T-helper 1 cell treated with Interleukin-12 subunit alpha and Interleukin-12 subunit beta and Interleukin-4 antibody, amounts not matched to agents 30 ng/mL and 1 ng/mL, for 36 hours (primary cell): Measurements from ENCODE around the gene NHLRC1. TPM values are rescaled to one million over a fixed set of nuclear protein-coding genes. Genes with fewer than 3 reads are reported as not detected.

ENCODE experiments used
- intact Hi-C: fragments of 100-400 bp; cut with micrococcal nuclease; formaldehyde crosslinking; loops from one replicate; pipeline ENCODE4 v1.15.1; 2024
- total RNA-seq: library from RNA; stranded (reverse); gene quantifications from 2 replicates; pipeline ENCODE4 v1.2.3, GENCODE V29; 2022

NHLRC1 gene
- total RNA-seq, 1 donor from 2014 or later = 0.27 TPM

DNA sequence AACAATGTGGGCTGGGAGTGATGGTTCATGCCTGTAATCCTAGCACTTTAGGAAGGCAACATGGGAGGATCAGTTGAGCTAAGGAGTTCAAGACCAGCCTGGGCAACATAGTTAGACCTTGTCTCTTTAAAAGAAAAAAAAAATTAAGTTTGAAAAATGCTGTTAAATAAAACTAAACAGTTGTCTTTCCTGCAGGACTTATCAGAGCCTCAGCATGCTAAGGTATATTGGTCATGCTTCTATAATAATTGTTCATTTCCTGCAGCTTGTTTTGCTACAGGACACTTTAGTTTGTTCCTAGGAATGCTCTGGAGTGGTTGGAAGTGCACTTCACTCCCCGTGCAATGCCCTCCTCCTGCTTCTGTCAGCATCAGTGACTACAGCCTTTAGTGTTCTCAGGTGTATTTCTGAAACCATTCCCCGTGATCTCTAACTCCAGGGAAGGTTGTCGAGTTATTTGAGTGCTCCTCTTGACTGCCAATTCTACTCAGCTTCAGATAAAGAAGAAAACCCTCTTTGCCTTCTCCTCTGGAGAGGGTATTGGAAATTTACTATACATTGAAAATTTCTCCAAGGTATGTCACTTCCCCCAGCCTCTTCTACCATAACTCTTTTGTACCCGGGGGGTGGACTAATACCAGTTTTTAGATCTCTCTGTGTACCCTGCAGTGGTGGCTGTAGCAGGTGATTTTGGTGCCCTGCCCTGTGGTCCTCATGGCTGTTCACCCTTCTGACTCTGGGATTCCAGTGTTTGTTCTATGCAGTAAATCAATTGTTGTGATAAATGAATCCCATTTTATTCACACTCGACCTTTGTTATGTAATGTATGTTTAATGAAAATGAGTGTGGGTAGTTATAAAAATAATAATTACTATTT is 33.8 kb downstream of the NHLRC1 start:
- intact Hi-C loops = no loop called here

DNA sequence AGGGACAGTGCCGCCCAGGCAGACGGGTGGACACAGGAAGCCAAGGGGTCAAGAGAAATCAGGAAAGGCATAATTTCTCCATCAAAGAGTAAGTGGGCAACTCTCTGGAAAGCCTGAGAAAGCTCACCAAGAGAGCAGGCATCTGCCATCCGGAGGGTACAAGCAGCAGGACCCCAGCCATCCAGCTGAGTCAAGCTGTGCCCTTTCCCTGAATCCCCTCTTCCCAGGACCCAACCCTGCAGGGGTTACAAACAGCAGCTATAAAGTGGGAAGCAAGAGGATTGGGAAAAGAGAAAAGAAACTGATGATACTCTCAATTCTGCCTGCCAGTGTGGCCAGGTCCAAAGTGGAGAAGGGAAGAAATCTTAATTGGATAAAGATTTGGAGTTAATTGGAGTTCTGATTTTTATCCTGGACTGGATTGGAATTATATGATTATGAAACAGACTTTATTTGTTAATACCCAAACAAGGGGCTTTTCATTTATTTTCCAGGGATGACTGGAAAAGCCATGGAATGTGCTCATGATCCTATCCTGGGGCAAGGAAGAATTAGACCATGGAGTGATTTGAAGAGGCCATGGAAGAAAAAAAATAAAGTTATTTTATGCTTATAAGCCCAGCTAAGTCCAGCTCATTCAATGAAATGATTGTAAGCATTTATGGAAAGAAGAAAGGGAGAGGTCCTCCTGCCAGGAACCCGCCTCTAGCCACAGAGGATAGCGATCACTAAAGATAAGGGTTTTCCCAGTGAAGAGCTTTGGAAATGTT is 34.9 kb downstream of the NHLRC1 start:
- intact Hi-C loops = no loop called here

DNA sequence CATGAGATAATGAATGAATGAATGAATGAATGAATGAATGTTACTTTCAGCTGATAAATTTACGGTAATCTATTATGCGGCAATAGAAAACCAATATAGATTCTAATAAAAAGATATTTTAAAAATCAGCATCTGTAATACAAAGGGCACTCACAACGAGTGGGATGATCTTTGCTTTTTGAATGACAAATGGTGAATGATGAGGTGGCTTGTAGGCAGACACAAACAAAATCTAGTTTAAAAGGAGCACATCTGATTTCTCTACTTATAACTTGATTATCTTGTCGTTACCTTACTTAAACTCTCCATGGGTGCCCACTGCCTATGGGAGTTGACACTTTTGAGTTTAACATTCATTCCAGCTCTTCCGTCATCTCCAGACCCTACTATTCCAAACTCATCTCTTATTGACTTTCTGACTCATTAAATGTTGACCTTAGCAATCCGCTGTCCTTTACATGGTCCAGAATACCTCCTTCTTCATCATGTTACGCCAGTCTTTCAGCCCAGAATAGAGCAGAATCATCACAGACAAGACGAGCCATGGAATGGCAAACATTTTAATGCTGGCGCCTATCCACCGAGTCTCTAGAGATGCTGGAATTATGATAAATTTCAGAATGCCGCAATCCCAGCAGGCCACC is 41.3 kb downstream of the NHLRC1 start:
- intact Hi-C loops = no loop called here

DNA sequence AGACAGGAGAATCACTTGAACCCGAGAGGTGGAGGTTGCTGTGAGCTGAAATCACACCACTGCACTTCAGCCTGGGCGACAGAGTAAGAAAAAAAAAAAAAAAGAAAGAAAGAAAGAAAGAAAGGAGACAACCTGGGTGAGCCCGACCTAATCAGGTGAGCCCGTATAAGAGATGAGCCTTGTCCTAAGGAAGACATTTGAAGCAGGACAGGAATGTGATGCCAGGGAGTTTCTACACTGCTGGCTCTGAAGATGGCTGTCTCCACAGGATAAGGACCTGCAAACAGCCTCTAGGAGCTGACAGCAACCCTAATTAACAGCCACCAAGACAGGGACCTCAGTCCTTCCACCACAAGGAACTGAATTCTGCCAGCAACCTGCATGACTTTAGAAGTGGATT is 41.9 kb downstream of the NHLRC1 start:
- intact Hi-C loops = no loop called here

DNA sequence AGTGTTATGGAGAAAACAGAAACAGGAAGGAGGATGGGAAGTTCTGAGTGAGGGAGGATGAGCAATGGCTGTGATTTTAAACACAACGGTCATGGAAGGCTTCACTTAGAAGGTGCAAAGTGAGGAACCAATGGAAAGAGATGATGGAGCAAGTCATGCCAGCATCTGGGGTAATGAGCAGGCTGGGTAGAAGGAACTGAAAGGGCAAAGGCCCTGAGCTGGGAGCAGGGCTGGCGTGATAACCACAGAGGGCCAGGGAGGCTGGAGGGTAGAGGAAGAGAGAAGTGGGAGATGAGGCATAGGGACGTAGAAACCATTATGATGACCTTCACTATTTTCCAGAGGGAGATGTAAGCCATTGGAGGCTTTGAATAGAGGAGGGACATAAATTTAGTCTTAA is 43.6 kb downstream of the NHLRC1 start:
- intact Hi-C loops = no loop called here

DNA sequence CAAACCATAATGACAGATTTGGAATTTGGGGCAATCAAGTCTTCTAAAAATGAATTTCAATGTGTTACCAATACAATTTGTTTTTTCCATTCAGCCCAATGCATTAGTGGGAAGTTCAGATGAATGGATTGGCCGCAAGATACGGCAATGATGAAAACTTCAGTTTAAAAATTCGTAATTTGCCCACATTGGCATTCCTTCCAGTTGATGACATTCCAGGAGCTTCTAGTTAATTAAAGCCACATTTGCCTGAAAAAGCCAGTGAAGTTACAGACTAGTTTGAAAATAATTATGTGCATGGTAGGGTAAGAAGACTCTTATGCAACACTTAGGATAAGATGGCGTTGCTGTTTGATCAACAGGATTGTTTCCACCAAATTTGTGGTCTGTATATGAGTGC is 46.2 kb downstream of the NHLRC1 start:
- intact Hi-C loops = no loop called here

DNA sequence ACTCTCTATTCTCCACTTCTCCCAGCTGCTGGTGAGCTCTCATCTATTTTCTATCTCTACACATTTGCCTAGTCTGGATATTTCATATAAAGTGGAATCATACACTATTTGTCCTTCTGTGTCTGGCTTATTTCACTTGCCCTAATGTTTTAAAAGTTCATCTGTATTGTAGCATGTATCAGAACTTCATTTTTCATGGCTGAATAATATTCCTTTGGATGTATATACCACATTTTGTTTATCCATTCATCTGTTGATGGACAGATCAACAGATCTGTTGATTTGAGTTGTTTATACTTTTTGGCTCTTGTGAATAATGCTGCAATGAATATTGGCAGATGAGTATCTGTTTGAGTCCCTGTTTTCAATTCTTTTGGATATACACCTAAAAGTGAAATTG is 49.6 kb downstream of the NHLRC1 start:
- intact Hi-C loops = no loop called here

DNA sequence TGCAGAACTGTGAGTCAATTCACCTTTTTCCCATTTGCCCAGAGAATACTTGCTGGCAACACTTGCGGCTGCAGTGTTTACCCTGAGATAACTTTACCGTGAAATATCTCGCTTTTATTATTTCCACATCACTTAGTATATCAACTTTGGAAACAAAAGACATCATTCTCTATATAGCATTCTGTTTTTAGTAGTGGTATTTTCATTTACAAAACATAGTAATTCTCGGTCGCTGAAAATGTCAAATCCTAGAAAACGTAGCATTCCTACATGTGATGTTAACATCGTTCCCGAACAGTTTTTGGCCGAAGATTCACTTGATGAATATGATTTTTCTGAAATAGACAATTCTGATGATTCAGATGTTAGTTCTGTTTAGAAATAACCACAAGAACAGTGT is 52.0 kb downstream of the NHLRC1 start:
- intact Hi-C loops = no loop called here

Other genes starting within 250 kb of the NHLRC1 start
- gene KIF13A, start 135.0 kb downstream of the NHLRC1 start, total RNA-seq = 0.27 TPM in 1 of 2 replicates, not detected in the other
- gene TPMT, start 32.4 kb upstream of the NHLRC1 start, total RNA-seq = 3.7 and 4.0 TPM in 2 replicates
- gene KDM1B, start 32.7 kb upstream of the NHLRC1 start, total RNA-seq = 7.7 and 8.2 TPM in 2 replicates
- 149 and 150 TPM in 2 replicates for gene DEK, start 141.9 kb upstream of the NHLRC1 start, total RNA-seq